Naive B cell (primary cell): ENCODE measurements around the gene TAF1C. TPM values are rescaled to one million over a fixed set of nuclear protein-coding genes. Genes with fewer than 3 reads are reported as not detected.
"Not testable (repeated sequence)": the region's sequence is repeated elsewhere in the genome, so short reads cannot be mapped to it uniquely, and the experiment has no call there.

Source experiments
- ATAC-seq, 2 donors: fragments of 150-1000 bp; cut with Tn5 transposase; 2 replicates each; pipeline ENCODE4 v1.10.0; 2021; ENCODE audit warnings: low read depth in 2 of 2, mild to moderate bottlenecking in 2 of 2, moderate library complexity in 2 of 2
- DNase-seq: peaks from one replicate; pipeline ENCODE4 v3.0.0; 2022
- H3K27ac Mint-ChIP-seq, 6 donors: one replicate each; pipeline ENCODE4 v1.8.0; 2020 to 2022; ENCODE audit warnings: mild to moderate bottlenecking in 6 of 6, mixed read lengths in 6 of 6, moderate library complexity in 5 of 6, inconsistent platforms in 2 of 6
- H3K27me3 Mint-ChIP-seq, 3 donors: one replicate each; pipeline ENCODE4 v1.8.0; 2021 to 2022; ENCODE audit warnings: mixed read lengths in 3 of 3, mild to moderate bottlenecking in 1 of 3
- H3K36me3 Mint-ChIP-seq, 2 donors: one replicate each; pipeline ENCODE4 v1.8.0; 2020 to 2022; ENCODE audit warnings: mixed read lengths in 2 of 2, inconsistent platforms in 1 of 2, mild to moderate bottlenecking in 1 of 2
- H3K4me1 Mint-ChIP-seq, 3 donors: one replicate each; pipeline ENCODE4 v1.8.0; 2020 to 2022; ENCODE audit warnings: mixed read lengths in 3 of 3, inconsistent platforms in 1 of 3, mild to moderate bottlenecking in 1 of 3, moderate library complexity in 1 of 3
- H3K4me3 Mint-ChIP-seq, 8 donors: one replicate each; pipeline ENCODE4 v1.8.0; 2020 to 2022; ENCODE audit warnings: mild to moderate bottlenecking in 8 of 8, mixed read lengths in 8 of 8, moderate library complexity in 8 of 8, inconsistent platforms in 2 of 8
- H3K9me3 Mint-ChIP-seq, 7 donors: one replicate each; pipeline ENCODE4 v1.8.0; 2020 to 2022; ENCODE audit warnings: mixed read lengths in 7 of 7, mild to moderate bottlenecking in 5 of 7, inconsistent platforms in 2 of 7, moderate library complexity in 1 of 7
- polyA plus RNA-seq, 6 donors: library from polyadenylated mRNA; unstranded; fragments of 300-500 nt; fragmentation: Illumina TruSeq; gene quantifications; one replicate each; pipeline ENCODE4 v1.2.3, GENCODE V29; 2021; ENCODE audit warnings: low read depth in 6 of 6

Gene TAF1C
- polyA plus RNA-seq, 6 donors from 2014 or later: 4.8 to 11.6 (median 7.3) TPM

DNA sequence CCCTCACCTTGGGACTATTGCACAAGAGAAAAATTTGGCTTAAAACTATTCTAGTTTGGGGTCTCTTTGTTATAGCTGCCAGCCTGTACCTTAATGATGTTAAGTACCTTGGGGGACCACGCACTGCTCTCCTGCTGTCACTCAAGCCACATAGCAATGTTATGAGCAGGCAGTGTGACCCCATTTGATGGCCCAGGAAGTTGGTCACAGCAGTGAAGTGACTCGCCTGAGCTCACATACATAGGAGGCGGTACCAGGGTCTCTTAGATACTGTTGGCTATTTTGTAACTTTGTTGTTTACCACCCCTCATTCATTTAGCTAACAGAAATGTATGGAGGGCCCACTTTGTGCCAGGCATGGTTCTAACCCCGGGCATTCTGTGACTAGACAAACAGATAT is 36.6 kb upstream of the TAF1C start:
- DNase-seq (no peak), ATAC-seq (no peak)
- Mint-ChIP-seq H3K4me1 (no peaks in the 10 kb centered on the region), H3K4me3 (no peak overlapping the region), H3K9me3 (no peaks in the 10 kb centered on the region), H3K27ac (no peak overlapping the region), H3K27me3 (peaks cover 10 to 51% (median 41%) of the 10 kb centered on the region in 3 donors), H3K36me3 (no peaks in the 10 kb centered on the region)

DNA sequence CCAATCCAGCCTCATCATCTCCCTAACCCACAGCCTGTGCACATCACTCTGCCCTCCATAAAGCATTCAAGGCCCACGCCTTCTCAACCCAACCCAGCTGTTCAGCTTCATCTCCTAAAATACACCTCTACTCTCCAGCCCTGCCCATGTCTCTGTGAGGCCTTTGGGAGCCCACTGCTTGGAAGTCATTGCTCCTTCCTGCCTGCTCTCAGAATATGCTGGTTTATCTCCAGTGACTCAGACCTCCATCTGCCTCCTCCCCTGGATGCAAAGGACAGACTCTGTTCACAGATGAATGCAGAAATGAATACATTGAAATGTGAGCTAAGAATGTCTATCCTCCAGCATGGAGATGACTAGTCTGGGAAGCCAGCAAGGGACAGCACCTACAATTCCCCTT is 34.0 kb upstream of the TAF1C start:
- Mint-ChIP-seq H3K9me3 (no peaks in the 10 kb centered on the region), H3K27me3 (peaks cover 10 to 41% (median 26%) of the 10 kb centered on the region in 3 donors), H3K4me1 (no peaks in the 10 kb centered on the region), H3K27ac (no peak overlapping the region), H3K4me3 (no peak overlapping the region), H3K36me3 (no peaks in the 10 kb centered on the region)
- ATAC-seq: no peak
- DNase-seq: no peak

DNA sequence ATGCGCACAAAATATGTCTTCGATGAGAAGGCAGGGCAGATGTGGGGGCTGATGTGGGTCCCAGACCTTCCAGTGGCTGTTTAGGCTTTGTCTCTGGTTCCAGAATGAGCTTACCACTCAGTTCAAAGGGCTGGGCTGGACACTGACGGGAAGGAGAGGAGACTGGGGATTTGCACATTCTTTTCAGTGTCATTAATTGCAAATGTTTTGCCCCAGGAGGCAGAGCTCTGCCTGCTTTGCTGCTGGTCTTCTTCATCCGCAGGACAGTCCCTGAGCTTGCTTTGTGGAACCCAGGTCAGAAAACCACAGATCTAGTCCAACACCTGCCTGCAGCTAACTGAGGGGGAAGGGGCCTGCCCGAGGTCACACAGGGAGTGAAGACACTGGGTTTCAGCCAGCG is 32.1 kb upstream of the TAF1C start:
- Mint-ChIP-seq H3K9me3 (no peaks in the 10 kb centered on the region), H3K27ac (no peak overlapping the region), H3K4me1 (no peaks in the 10 kb centered on the region), H3K4me3 (no peak overlapping the region), H3K27me3 (peaks cover 10 to 41% (median 21%) of the 10 kb centered on the region in 3 donors), H3K36me3 (no peaks in the 10 kb centered on the region)
- DNase-seq (no peak), ATAC-seq (no peak)

DNA sequence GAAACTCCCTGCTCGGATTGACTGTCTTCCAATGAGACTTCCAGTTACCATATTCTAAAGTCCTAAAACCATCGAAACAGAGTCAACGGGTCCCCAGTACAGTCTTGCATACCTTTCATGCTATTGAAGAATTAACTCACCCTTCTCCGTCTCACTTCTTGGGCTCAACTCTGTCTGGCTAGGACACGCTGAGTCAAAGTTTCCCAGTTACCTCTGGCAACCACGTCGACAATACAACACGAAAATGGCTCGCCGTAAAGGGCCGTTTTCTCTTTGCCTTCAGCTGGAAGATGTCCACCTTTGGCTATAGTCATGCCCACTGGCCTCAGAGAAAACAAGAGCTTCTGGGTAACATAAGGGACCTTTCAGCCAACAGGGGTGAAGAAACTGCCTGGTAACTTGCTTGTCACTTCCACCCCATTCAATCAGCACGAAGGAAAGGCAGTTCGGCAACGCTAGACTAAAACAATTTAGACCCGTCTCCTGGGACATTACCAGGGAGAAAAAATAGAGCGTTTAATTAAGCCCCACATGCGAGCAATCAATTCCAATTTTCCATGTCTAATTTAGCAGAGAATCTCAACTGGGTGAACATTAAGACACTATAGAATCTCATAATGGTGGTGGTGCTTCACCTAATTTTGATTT is 31.4 kb upstream of the TAF1C start:
- ATAC-seq: no peak
- no peaks in the 10 kb centered on the region for H3K4me1 Mint-ChIP-seq
- no peak for DNase-seq
- no peak overlapping the region for H3K4me3 Mint-ChIP-seq
- peaks cover 10 to 41% (median 21%) of the 10 kb centered on the region in 3 donors for H3K27me3 Mint-ChIP-seq
- no peaks in the 10 kb centered on the region for H3K9me3 Mint-ChIP-seq
- no peaks in the 10 kb centered on the region for H3K36me3 Mint-ChIP-seq
- H3K27ac Mint-ChIP-seq: peak overlapping the region in 1 of 6 donors; percentile 38

DNA sequence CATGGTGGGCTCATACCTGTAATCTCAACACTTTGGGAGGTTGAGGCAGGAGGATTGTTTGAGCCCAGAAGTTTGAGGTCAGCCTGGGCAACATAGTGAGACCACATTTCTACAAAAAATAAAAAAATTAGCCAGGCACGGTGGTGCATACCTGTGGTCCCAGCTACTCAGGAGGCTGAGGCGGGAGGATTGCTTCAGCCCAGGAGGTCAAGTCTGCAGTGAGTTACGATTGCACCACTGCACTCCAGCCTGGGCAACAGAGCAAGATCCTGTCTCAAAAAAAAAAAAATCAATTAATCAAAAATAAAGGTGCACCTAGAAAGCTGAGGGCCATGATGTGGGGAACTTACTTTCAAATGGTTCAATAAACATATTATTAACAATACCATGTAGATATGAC is 29.3 kb upstream of the TAF1C start:
- not testable (repeated sequence) for H3K4me3 Mint-ChIP-seq, DNase-seq, ATAC-seq, H3K36me3 Mint-ChIP-seq, H3K9me3 Mint-ChIP-seq, H3K4me1 Mint-ChIP-seq
- peak overlapping the region in 1 of 6 donors; percentile 38 for H3K27ac Mint-ChIP-seq
- H3K27me3 Mint-ChIP-seq: peaks cover 5 to 30% (median 16%) of the 10 kb centered on the region in 3 donors

DNA sequence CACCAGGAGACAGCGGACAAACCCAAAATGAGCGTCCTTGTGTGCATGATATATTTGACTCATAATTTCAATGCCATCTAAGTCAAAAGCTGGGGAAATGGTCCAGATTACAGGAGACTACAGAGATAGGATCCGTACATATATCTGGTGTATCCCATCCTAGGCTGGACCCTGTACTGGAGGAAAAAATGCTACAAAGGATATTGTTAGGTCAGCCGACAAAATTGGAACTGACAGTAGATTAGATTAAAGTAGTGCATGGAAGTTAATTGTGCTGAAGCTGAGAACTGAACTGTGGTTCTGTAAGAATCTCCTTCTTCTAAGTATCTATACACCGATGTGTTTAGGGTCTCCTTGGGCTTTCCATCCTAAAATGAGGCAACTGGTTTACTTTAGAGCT is 28.7 kb upstream of the TAF1C start:
- Mint-ChIP-seq H3K36me3 (no peaks in the 10 kb centered on the region), H3K4me1 (no peaks in the 10 kb centered on the region), H3K4me3 (no peak overlapping the region), H3K9me3 (no peaks in the 10 kb centered on the region), H3K27ac (no peak overlapping the region), H3K27me3 (peaks cover 5 to 24% (median 16%) of the 10 kb centered on the region in 3 donors)
- DNase-seq (no peak), ATAC-seq (no peak)

DNA sequence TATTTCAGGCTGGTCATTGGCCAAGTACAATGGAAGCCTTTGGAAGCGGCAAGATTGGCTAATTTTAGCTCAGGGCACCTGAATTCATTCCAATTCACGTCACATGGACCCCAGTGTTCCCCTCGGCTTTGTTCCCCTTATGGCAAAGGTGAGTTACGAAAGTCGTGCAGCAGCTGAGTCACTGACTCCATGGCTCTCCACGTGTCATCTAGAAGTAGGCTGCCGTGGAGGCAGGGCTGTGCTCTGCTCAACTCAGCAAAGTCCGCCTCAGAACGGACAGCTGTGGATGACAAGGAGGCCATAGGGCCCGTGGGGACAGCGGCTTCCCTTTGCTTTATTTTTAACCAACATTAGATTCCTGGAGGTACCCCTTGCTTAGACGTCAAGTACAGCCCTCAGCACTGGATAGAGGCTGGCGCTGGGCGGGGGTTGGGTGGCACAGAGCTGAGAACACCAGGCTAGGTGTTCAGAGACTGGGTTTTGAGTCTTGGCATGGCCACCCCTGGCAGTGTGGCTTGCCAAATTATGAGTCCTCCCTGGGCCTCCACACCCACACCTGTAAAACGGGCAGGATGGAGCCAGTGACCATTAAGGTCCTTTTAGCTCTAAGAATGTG is 27.7 kb upstream of the TAF1C start:
- no peaks in the 10 kb centered on the region for H3K4me1 Mint-ChIP-seq
- DNase-seq: no peak
- H3K9me3 Mint-ChIP-seq: peaks cover 0 to under 1% (median 0%) of the 10 kb centered on the region in 7 donors
- H3K27ac Mint-ChIP-seq: peak overlapping the region in 1 of 6 donors; percentile 29
- no peak overlapping the region for H3K4me3 Mint-ChIP-seq
- no peak for ATAC-seq
- H3K36me3 Mint-ChIP-seq: no peaks in the 10 kb centered on the region
- peaks cover 5 to 24% (median 16%) of the 10 kb centered on the region in 3 donors for H3K27me3 Mint-ChIP-seq

DNA sequence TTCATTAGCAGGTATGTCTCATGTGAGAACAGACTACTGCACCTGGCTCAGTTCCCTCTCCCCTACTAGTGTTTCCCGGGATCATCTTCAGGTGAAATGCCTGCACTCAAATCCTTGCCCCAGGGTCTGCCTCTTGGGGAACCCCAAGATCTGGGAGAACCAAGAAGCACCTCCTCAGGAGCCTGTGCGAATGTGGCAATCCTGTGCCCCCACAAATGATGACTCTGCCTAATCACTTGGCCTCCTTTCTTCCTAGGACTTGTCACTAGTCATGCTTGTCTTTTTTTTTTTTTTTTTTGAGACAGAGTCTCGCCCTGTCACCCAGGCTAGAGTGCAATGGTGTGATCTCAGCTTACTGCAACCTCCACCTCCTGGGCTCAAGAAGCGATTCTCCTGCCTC is 25.8 kb upstream of the TAF1C start:
- no peaks in the 10 kb centered on the region for H3K36me3 Mint-ChIP-seq
- no peak overlapping the region for H3K27ac Mint-ChIP-seq
- ATAC-seq (no peak), DNase-seq (no peak)
- H3K9me3 Mint-ChIP-seq: peaks cover 0 to 9% (median 0%) of the 10 kb centered on the region in 7 donors
- H3K4me3 Mint-ChIP-seq: no peak overlapping the region
- no peaks in the 10 kb centered on the region for H3K4me1 Mint-ChIP-seq
- H3K27me3 Mint-ChIP-seq: peaks cover 5 to 15% (median 11%) of the 10 kb centered on the region in 3 donors

DNA sequence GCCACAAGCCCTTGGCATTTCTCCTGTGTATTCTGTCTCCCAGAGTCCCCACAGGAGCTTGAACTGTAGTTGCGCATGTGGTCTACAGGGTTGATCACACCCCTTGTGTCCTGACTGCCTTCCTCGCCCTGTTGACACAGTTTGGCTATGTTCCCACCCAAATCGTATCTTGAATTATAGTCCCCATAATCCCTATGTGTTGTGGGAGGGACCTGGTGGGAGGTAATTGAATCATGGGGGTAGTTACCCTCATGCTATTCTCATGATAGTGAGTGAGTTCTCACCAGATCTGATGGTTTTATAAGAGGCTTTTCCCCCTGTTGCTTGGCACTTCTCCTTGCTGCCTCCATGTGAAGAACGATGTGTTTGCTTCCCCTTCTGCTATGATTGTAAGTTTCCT is 25.3 kb upstream of the TAF1C start:
- H3K36me3 Mint-ChIP-seq: no peaks in the 10 kb centered on the region
- H3K27ac Mint-ChIP-seq: no peak overlapping the region
- DNase-seq (no peak), ATAC-seq (no peak)
- peaks cover 0 to 9% (median 0%) of the 10 kb centered on the region in 7 donors for H3K9me3 Mint-ChIP-seq
- no peak overlapping the region for H3K4me3 Mint-ChIP-seq
- H3K4me1 Mint-ChIP-seq: no peaks in the 10 kb centered on the region
- H3K27me3 Mint-ChIP-seq: peaks cover 2 to 11% (median 7%) of the 10 kb centered on the region in 3 donors

DNA sequence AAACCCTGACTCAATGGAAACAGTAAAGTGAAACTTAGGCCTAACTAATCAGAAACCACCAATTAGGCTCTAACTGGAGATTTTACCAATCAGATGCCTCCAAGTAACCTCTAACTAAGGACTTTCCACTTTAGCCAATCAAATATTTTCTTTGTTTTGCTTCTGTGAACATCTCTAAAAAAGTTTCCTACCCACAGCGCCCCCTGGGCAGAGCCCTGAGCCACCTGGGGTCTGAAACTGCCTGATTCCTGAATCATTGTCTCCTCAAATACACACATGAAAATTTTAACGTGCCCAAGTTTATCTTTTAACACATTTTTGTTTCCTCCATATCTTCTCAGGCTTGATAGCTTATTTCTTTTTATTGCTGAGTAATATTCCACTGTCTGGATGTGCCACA is 23.1 kb upstream of the TAF1C start:
- ATAC-seq (no peak), DNase-seq (no peak)
- Mint-ChIP-seq H3K27ac (no peak overlapping the region), H3K4me3 (no peak overlapping the region), H3K36me3 (no peaks in the 10 kb centered on the region), H3K27me3 (peaks cover 0 to 7% (median 7%) of the 10 kb centered on the region in 3 donors), H3K4me1 (no peaks in the 10 kb centered on the region), H3K9me3 (peaks cover 0 to 9% (median 0%) of the 10 kb centered on the region in 7 donors)

DNA sequence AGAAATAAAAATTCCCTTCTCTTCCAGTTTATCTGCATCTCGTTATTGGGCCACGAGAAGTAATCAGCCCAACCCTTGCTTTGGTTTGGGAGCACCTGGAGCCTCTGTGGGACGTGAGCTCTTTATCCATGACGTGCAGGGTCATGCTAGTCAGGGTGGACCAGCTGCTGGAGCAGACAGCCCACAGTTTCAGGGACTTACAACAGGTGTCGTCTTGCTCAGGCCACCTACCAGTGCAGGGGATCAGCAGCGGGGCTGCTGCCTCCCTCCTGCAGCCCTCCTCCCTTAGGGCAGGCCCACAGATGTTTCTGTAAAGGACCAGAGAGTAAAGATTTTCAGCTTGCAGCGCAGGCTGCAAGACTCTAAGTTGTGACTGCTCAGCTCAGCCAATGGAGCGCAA is 21.0 kb upstream of the TAF1C start:
- Mint-ChIP-seq H3K4me1 (no peaks in the 10 kb centered on the region), H3K36me3 (no peaks in the 10 kb centered on the region), H3K4me3 (no peak overlapping the region), H3K27me3 (peaks cover 0 to 7% (median 6%) of the 10 kb centered on the region in 3 donors), H3K9me3 (peaks cover 0 to 9% (median 0%) of the 10 kb centered on the region in 7 donors), H3K27ac (no peak overlapping the region)
- DNase-seq: no peak
- no peak for ATAC-seq

DNA sequence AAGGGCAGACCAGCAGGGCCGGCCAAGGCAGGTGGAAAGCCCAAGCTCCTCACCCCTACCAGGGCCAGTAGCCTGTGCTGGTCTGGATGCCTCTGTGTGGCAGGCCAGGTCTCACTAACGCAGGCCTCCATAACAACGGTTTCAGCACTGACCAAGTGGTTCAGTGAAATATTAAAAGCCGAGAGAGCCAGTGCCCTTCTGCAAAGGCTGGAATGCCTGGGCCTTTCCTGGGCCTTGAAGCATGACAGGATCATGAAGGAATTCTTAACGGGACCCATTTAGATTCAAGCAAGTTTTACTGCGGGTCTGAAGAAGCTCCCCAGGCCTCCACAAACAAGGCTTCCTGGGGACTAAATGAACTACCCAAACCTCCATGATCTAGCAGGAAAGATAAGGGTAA is 20.4 kb upstream of the TAF1C start:
- no peak overlapping the region for H3K4me3 Mint-ChIP-seq
- ATAC-seq (no peak), DNase-seq (no peak)
- H3K27ac Mint-ChIP-seq: no peak overlapping the region
- no peaks in the 10 kb centered on the region for H3K4me1 Mint-ChIP-seq
- H3K9me3 Mint-ChIP-seq: peaks cover 0 to 9% (median 0%) of the 10 kb centered on the region in 7 donors
- no peaks in the 10 kb centered on the region for H3K36me3 Mint-ChIP-seq
- peaks cover 0 to 7% (median 6%) of the 10 kb centered on the region in 3 donors for H3K27me3 Mint-ChIP-seq

DNA sequence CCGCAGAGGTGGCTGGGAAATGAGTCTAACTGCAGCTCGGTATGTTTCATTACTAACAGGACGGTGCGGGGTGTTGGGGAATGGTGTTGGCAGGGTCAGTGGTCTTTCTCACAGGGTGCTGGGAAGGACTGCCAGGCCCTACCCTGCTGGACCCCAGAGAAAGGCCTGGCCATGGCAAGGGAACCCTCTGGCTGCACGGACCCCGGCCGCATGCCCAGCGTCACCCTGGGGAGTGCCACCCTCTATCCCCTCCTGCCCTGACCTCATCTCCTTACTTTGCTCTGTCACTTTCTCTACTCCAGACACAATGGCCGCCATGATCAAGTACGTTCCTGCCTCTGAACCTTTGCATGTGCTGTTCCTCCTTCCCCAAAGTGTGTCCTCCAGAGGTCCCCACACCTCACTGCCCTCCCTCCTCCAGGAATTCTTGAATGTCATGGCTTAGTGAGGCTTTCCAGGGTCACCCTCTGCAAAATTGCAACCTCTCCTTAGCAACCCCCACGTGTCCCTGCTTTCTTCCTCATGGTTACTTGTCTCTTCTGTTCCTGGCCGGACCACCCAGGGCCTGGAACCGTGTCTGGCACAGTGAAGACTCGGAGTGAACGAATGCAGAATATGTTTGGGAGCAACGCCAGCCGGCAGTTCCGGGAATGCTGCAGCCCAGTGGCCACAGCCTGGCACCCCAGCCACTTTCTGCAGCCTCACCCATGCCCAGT is 19.3 kb upstream of the TAF1C start:
- H3K4me1 Mint-ChIP-seq: no peaks in the 10 kb centered on the region
- H3K4me3 Mint-ChIP-seq: no peak overlapping the region
- H3K9me3 Mint-ChIP-seq: peaks cover 0 to 9% (median 0%) of the 10 kb centered on the region in 7 donors
- H3K36me3 Mint-ChIP-seq: no peaks in the 10 kb centered on the region
- DNase-seq (no peak), ATAC-seq (no peak)
- H3K27me3 Mint-ChIP-seq: peaks cover 0 to 7% (median 6%) of the 10 kb centered on the region in 3 donors
- no peak overlapping the region for H3K27ac Mint-ChIP-seq

DNA sequence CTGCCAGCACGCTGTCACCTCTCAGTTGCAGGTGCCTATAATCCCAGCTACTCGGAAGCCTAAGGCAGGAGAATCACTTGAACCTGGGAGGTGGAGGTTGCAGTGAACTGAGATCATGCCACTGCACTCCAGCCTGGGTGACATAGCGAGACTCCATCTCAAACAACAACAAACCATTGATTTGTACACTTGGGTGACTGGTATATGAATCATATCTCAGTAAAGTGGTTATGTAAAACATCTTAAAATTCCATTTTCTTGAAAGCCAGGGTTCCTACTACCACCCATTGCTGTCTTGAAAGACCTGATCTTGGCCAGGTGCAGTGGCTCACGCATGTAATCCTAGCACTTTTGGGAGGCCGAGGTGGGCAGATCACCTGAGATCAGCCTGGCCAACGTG is 18.3 kb upstream of the TAF1C start:
- ATAC-seq, H3K27ac Mint-ChIP-seq, H3K36me3 Mint-ChIP-seq, H3K27me3 Mint-ChIP-seq, H3K4me3 Mint-ChIP-seq, H3K4me1 Mint-ChIP-seq, DNase-seq, H3K9me3 Mint-ChIP-seq: not testable (repeated sequence)
